PC-9 (cell line): ENCODE measurements around the gene C4orf36.

Source experiments
- EZH2 ChIP-seq: fragments of 200-600 bp; sonication (generic); IDR thresholded peaks from 2 replicates; pipeline ENCODE4 v1.8.0; 2017; ENCODE audit warnings: antibody characterized with exemption, low read depth
- TF ChIP-seq, protein P1 (sequence below): fragments of 200-600 bp; sonication (generic); conservative IDR thresholded peaks from 2 replicates; pipeline ENCODE4 v1.6.1; 2017; ENCODE audit warnings: mixed run types, antibody characterized with exemption, mild to moderate bottlenecking, moderate library complexity

DNA sequence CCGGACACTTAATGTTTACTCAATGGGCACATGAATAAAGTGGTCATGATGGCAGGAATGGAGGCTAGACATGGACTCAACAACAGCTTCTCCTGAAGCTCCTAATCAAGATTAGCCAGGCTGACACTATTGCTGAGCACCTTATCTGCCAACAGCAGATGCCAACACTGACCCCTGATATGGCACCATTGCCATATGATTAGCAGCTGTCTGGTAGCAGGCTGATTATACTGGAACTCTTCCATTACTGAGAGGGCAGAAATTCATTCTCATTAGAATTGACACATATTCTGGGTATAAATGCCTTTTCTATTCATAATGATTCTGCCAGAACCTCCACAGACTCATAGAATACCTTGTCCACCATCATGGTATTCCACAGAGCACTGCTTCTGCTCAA is 24.2 kb upstream of the C4orf36 start:
- TF ChIP-seq, protein P1, sequence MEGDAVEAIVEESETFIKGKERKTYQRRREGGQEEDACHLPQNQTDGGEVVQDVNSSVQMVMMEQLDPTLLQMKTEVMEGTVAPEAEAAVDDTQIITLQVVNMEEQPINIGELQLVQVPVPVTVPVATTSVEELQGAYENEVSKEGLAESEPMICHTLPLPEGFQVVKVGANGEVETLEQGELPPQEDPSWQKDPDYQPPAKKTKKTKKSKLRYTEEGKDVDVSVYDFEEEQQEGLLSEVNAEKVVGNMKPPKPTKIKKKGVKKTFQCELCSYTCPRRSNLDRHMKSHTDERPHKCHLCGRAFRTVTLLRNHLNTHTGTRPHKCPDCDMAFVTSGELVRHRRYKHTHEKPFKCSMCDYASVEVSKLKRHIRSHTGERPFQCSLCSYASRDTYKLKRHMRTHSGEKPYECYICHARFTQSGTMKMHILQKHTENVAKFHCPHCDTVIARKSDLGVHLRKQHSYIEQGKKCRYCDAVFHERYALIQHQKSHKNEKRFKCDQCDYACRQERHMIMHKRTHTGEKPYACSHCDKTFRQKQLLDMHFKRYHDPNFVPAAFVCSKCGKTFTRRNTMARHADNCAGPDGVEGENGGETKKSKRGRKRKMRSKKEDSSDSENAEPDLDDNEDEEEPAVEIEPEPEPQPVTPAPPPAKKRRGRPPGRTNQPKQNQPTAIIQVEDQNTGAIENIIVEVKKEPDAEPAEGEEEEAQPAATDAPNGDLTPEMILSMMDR, result no peak
- no peak for TF ChIP-seq EZH2
